ENCODE measurements around the gene DNAH2.

Gene DNAH2

DNA sequence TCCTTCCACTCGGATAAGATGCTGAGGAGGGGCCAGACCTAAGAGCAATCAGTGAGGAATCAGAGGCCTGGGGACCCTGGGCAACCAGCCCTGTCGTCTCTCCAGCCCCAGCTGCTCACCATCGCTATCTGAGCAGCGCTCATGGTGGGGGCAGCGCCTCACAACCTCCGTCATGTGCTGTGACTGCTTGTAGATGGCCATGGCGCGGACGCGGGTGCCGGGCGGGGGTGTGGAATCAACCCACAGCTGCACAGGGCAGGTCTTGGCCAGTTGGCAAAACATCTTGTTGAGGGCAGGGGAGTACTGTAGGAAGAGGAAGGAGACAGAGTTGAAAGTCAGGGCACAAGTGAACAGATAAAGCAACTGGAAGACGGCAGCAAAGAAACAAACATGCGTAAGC, 42.6 kb upstream of the DNAH2 start:
- H3F3A ChIP-seq (ENCODE audit: insufficient read depth, low read length) = no peaks in the 10 kb centered on the region
- no peak overlapping the region for H3K4me3 ChIP-seq (ENCODE audit: low read depth, low read length, poor library complexity, severe bottlenecking)
- H4K20me1 ChIP-seq (ENCODE audit: insufficient read depth, low read length) = no peaks in the 10 kb centered on the region
- no peak overlapping the region for H3K4me2 ChIP-seq (ENCODE audit: low read length)
- H3K9me2 ChIP-seq (ENCODE audit: low read depth, low read length) = no peaks in the 10 kb centered on the region
- no peaks in the 10 kb centered on the region for H3K27me3 ChIP-seq (ENCODE audit: insufficient read depth, low read length)
- H3K9ac ChIP-seq (ENCODE audit: low read length) = no peak overlapping the region
- no peak overlapping the region for H2AFZ ChIP-seq (ENCODE audit: low read length)
- H3K79me2 ChIP-seq (ENCODE audit: insufficient read depth, low read length) = peaks cover 6% of the 10 kb centered on the region
- no peaks in the 10 kb centered on the region for H3K4me1 ChIP-seq (ENCODE audit: insufficient read depth, low read length, severe bottlenecking)
- no peak overlapping the region for H3K27ac ChIP-seq (ENCODE audit: low read depth, low read length, poor library complexity, severe bottlenecking)
- peaks cover 70% of the 10 kb centered on the region for H3K36me3 ChIP-seq (ENCODE audit: insufficient read depth, low read length)
- TF ChIP-seq, protein P1, sequence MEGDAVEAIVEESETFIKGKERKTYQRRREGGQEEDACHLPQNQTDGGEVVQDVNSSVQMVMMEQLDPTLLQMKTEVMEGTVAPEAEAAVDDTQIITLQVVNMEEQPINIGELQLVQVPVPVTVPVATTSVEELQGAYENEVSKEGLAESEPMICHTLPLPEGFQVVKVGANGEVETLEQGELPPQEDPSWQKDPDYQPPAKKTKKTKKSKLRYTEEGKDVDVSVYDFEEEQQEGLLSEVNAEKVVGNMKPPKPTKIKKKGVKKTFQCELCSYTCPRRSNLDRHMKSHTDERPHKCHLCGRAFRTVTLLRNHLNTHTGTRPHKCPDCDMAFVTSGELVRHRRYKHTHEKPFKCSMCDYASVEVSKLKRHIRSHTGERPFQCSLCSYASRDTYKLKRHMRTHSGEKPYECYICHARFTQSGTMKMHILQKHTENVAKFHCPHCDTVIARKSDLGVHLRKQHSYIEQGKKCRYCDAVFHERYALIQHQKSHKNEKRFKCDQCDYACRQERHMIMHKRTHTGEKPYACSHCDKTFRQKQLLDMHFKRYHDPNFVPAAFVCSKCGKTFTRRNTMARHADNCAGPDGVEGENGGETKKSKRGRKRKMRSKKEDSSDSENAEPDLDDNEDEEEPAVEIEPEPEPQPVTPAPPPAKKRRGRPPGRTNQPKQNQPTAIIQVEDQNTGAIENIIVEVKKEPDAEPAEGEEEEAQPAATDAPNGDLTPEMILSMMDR (IDR thresholded peaks at IDR 0.05; ENCODE audit: low read length) = no peak
- no peak for TF ChIP-seq EZH2 (IDR thresholded peaks at IDR 0.05; ENCODE audit: borderline replicate concordance, low read length)
- peaks cover 4% of the 10 kb centered on the region; the same call in 1 of the 2 replicates for H3K9me3 ChIP-seq (ENCODE audit: low read length)

DNA sequence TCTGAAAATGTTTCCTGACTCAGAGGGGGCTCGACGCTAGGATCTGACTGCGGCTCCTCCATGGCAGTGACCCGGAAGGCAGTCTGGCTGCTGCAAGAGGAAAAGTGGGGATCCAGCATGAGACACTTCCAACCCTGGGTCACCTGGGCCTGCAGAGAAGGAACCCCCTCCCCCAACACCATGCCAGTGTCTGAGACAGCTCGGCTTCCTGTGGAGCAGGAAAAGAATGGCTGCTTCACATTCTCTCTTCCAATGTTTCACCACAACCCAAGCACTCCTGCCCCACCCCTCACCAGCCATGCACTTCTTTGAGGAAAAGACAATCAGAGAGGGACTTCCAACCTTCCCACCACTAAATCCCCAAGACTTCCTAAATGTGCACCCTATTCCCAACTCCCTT, 41.0 kb upstream of the DNAH2 start:
- Histone ChIP-seq H2AFZ (ENCODE audit: low read length) (no peak overlapping the region), H3K9me3 (ENCODE audit: low read length) (peaks cover 4% of the 10 kb centered on the region; the same call in 1 of the 2 replicates), H3F3A (ENCODE audit: insufficient read depth, low read length) (no peaks in the 10 kb centered on the region), H3K79me2 (ENCODE audit: insufficient read depth, low read length) (peaks cover 15% of the 10 kb centered on the region), H3K9me2 (ENCODE audit: low read depth, low read length) (no peaks in the 10 kb centered on the region), H3K27ac (ENCODE audit: low read depth, low read length, poor library complexity, severe bottlenecking) (no peak overlapping the region), H3K27me3 (ENCODE audit: insufficient read depth, low read length) (no peaks in the 10 kb centered on the region), H3K9ac (ENCODE audit: low read length) (no peak overlapping the region), H3K4me3 (ENCODE audit: low read depth, low read length, poor library complexity, severe bottlenecking) (no peak overlapping the region), H3K4me2 (ENCODE audit: low read length) (no peak overlapping the region), H4K20me1 (ENCODE audit: insufficient read depth, low read length) (no peaks in the 10 kb centered on the region), H3K4me1 (ENCODE audit: insufficient read depth, low read length, severe bottlenecking) (no peaks in the 10 kb centered on the region), H3K36me3 (ENCODE audit: insufficient read depth, low read length) (peaks cover 55% of the 10 kb centered on the region)
- no peak for TF ChIP-seq EZH2 (IDR thresholded peaks at IDR 0.05; ENCODE audit: borderline replicate concordance, low read length)
- TF ChIP-seq, protein P1 (IDR thresholded peaks at IDR 0.05; ENCODE audit: low read length) = no peak

GRCh38 chr17:7677388-7678067, 40.0 kb upstream of the DNAH2 start:
- no peaks in the 10 kb centered on the region for H3F3A ChIP-seq (ENCODE audit: insufficient read depth, low read length)
- H3K9me2 ChIP-seq (ENCODE audit: low read depth, low read length) = no peaks in the 10 kb centered on the region
- no peak overlapping the region for H3K27ac ChIP-seq (ENCODE audit: low read depth, low read length, poor library complexity, severe bottlenecking)
- no peak overlapping the region for H3K9ac ChIP-seq (ENCODE audit: low read length)
- peaks cover 18% of the 10 kb centered on the region for H3K79me2 ChIP-seq (ENCODE audit: insufficient read depth, low read length)
- peaks cover 50% of the 10 kb centered on the region for H3K36me3 ChIP-seq (ENCODE audit: insufficient read depth, low read length)
- no peaks in the 10 kb centered on the region for H3K4me1 ChIP-seq (ENCODE audit: insufficient read depth, low read length, severe bottlenecking)
- no peak overlapping the region for H2AFZ ChIP-seq (ENCODE audit: low read length)
- H4K20me1 ChIP-seq (ENCODE audit: insufficient read depth, low read length) = no peaks in the 10 kb centered on the region
- H3K27me3 ChIP-seq (ENCODE audit: insufficient read depth, low read length) = no peaks in the 10 kb centered on the region
- TF ChIP-seq, protein P1 (IDR thresholded peaks at IDR 0.05; ENCODE audit: low read length) = no peak
- TF ChIP-seq EZH2 (IDR thresholded peaks at IDR 0.05; ENCODE audit: borderline replicate concordance, low read length) = no peak
- H3K4me2 ChIP-seq (ENCODE audit: low read length) = no peak overlapping the region
- H3K9me3 ChIP-seq (ENCODE audit: low read length) = peaks cover 4% of the 10 kb centered on the region; the same call in 1 of the 2 replicates
- no peak overlapping the region for H3K4me3 ChIP-seq (ENCODE audit: low read depth, low read length, poor library complexity, severe bottlenecking)
